CD4-positive, alpha-beta T cell treated with Interleukin-4 for 1 hour (primary cell): Measurements from ENCODE around the gene OR10K1.
A peak's percentile ranks its signal among the peaks of the same experiment; 100 is the strongest.
"Not testable (repeated sequence)": the region's sequence is repeated elsewhere in the genome, so short reads cannot be mapped to it uniquely, and the experiment has no call there.

Source experiments
- DNase-seq, 2 donors: peaks; one replicate each; pipeline ENCODE4 v3.0.0-alpha.2; 2020 to 2022

Gene OR10K1, protein sequence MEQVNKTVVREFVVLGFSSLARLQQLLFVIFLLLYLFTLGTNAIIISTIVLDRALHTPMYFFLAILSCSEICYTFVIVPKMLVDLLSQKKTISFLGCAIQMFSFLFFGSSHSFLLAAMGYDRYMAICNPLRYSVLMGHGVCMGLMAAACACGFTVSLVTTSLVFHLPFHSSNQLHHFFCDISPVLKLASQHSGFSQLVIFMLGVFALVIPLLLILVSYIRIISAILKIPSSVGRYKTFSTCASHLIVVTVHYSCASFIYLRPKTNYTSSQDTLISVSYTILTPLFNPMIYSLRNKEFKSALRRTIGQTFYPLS

DNA sequence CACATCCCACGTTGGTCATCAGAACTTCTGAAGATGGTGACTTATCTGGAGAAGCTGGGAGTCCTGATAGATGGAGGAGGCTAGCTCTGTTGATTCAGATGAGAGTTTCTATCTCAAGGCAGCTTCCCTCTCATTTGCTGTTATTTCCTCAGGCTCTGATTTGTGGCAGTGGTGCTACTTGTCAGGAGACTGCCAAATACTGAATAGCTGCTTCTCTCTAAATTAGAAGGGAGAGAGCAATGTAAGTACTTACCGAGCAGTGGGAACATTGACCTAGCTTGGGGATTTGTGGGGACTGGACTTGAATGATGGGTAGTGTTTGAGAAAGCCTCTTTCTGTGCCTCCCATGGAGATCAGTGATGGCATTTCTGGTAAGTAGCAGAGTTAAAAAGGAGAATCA, at the start of gene OR10K1:
Gene OR10K1 (plus strand): TSS at position 301 of the 400 bp plus-strand sequence. CDS start 3,728 bp downstream, outside the sequence.
- no peak for DNase-seq

DNA sequence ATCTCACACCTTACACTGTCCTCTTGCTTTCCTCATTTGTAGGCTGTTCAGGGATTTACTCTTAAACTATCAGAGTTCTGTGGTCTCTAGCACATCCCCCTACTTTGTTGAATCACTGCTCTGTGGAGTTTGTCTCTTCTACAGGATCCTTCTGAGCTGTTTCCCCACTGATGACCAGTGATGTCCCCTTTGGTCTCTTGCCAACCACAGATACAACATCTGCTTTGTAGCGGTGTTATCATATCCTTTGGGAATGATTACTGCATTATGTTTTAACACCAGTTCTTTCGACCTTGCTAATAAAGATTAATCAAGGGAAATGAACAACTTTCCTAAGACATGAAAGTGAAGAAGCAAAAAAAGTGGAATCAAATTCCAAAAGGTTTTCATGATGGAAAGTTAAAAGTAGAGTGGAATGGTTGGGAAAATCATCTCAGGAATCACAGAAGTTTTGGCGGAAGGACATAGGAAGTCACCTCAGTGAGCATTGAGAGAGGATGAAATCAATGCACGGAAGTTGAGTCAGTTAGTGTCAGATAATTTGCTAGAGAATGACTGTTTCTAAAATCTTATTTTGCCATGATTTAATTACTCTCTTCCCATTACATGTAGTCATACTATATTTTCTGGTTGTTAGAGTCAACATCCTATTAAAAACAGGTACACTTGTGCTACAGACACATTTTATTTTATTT, 46.8 kb upstream of the OR10K1 start:
- no peak for DNase-seq

DNA sequence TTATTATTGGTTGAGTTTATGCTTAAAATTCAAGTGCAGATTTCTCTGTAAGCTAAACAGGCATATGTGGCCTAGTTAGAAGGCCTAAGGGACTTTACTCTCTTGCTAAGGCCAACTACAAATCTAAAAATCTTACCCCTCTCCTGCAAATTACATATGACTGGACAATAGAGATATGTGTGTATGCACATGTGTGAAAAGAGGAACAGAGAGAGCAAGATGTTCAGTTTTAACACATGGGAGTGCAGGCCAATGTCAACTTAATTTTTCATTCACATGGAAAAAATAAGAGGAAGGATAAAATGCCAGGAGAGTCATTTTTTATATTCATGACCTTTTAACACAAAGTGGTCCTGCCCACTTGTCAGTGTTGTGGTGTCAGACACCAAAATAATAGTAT, 44.0 kb upstream of the OR10K1 start:
- DNase-seq, result no peak

DNA sequence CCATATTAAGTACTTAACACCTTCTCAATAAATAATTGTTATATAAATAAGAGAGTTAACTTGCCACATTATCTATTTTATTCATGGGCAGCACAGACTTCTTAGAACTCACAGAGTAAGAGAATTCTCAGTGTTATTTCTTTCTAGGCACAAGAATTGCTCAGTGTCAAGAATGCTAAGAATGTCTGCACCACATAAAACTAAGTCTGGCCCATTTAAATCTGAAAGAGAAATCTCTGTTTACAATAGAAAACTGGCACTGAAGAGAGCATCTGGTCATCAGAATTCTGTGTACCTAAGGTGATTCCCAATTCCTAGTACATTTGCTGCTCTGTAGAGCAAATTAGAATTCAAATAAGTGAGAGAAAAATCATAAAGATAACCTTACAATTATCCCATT, 39.4 kb upstream of the OR10K1 start:
- no peak for DNase-seq

- DNase-seq, result no peak
Observed at GRCh38 chr1:158425027-158425426, 36.6 kb upstream of the OR10K1 start.

GRCh38 chr1:158426137-158426536, 35.5 kb upstream of the OR10K1 start, which contains the start of gene OR10K2:
OR10K2 (minus strand) TSS chr1:158426237; CDS start chr1:158420866, 5,371 bp downstream.
- no peak for DNase-seq

DNA sequence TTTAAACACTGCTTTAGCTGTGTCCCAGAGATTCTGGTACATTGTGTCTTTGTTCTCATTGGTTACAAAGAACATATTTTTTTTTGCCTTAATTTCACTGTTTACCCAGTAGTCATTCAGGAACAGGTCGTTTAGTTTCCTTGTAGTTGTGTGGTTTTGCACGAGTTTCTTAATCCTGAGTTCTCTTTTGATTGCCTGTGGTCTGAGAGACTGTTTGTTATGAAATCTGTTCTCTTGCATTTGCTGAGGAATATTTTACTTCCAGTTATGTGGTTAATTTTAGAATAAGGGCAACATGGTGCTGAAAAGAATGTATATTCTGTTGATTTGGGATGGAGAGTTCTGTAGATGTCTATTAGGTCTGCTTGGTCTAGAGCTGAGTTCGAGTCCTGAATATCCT, 31.5 kb upstream of the OR10K1 start:
- DNase-seq, result not testable (repeated sequence)

GRCh38 chr1:158434741-158435140, 26.9 kb upstream of the OR10K1 start:
- DNase-seq, result no peak

DNA sequence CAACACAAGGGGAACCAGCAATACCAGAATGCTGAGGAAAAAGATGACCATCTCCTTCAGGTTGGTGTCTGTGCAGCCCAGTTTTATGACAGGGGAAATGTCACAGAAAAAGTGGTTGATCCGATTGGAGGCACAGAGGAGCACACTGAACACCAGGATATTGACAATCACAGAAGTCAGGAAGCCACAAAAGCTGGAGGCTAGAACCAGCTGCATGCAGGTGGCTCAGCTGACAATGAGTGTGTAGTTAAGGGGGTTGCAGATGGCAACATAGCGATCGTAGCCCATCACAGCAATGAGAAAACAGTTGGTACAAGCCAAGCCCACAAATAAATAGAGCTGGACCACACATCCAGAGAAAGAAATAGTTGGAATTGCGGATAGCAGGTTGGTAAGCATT, 16.3 kb upstream of the OR10K1 start:
- no peak for DNase-seq

GRCh38 chr1:158454537-158454936, 7.1 kb upstream of the OR10K1 start:
- DNase-seq, result no peak

- no peak for DNase-seq
Observed at GRCh38 chr1:158457246-158457645, 4.4 kb upstream of the OR10K1 start.

GRCh38 chr1:158458263-158458662, 3.4 kb upstream of the OR10K1 start:
- no peak for DNase-seq

- DNase-seq, result no peak
Observed at GRCh38 chr1:158471920-158472319, 10.3 kb downstream of the OR10K1 start, which contains the start of gene OR10R2. OR10R2 (plus strand) TSS chr1:158472220; CDS start chr1:158472326, 106 bp downstream.

GRCh38 chr1:158485455-158485854, 23.8 kb downstream of the OR10K1 start:
- no peak for DNase-seq

DNA sequence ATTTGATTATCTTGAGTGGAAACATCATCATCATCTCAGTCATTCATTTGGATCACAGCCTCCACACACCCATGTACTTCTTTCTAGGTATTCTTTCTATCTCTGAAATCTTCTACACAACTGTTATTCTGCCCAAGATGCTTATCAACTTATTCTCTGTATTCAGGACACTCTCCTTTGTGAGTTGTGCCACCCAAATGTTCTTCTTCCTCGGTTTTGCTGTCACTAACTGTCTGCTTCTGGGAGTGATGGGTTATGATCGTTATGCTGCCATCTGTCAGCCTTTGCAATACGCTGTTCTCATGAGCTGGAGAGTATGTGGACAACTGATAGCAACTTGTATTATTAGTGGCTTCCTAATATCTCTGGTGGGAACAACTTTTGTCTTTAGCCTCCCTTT, 29.7 kb downstream of the OR10K1 start:
- no peak for DNase-seq

DNA sequence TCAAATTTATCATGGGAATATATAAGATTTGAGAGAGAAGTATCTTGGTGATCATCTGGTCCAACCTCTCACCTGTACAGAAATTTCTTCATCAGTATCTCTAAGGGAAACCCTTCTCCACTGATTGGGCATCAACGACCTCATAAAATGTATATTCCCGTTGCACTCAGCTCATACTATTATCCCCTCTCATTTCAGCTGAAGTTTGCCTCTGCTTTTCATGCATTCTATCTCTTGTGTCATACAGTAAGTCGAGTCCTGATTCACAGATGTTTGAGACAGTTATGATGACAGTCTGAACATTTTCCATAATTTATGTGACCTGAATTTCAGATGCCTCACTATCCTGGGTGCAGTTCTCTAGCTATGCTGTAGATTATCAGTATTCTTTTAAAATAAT, 31.4 kb downstream of the OR10K1 start:
- no peak for DNase-seq

- no peak for DNase-seq
Observed at GRCh38 chr1:158494796-158495195, 33.2 kb downstream of the OR10K1 start.

DNA sequence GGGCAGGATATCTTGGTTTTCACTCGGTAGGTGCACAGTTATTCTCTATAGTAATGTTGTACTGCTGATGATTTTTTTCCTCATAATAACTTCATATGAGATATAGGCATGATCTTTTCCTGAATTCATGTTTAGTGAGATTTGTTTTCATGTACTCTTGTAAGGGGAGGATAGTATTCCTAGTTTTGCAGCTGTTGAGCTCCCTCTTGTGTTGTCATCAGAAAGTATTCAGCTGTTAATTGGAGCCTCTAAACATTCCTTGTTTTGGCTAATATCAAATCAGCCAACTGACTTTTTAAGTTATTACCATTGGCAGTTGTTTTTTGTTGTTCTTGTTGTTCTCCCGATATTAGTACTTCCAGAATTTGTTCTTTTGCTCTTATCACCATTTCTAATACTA, 34.7 kb downstream of the OR10K1 start:
- DNase-seq, result peak in 1 of 2 donors; percentile 3

DNA sequence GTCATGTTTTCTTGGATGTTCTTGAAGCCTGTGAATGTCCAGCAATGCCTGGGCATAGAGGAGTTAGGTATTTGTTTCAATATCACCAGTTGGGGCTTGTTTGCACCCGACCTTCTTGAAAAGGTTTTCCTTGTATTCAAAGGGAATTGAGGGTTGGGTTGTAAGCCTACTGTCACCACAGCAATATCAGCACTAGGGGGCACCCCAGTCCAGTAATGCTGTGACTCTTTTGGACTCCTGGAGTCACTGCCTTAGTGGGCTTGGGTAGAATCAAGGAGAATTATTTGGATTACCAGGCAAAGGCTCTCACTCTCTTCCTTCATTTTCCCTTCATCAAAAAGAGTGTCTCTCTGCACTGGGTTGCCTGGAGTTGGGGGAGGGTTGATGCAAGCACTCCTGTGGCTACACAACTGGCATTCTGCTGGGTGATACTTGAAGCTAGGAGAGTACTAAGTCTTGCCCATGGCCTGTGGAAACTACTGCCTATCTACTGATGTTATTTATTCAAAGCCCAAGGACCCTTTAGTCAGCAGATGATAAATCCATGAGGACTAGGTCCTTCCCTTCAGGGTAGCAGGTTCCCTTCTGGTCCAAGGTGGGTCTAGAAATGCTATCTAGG, 44.8 kb downstream of the OR10K1 start:
- DNase-seq, result peak; percentile 51 to 52

GRCh38 chr1:158507511-158507910, 45.9 kb downstream of the OR10K1 start:
- DNase-seq, result no peak

DNA sequence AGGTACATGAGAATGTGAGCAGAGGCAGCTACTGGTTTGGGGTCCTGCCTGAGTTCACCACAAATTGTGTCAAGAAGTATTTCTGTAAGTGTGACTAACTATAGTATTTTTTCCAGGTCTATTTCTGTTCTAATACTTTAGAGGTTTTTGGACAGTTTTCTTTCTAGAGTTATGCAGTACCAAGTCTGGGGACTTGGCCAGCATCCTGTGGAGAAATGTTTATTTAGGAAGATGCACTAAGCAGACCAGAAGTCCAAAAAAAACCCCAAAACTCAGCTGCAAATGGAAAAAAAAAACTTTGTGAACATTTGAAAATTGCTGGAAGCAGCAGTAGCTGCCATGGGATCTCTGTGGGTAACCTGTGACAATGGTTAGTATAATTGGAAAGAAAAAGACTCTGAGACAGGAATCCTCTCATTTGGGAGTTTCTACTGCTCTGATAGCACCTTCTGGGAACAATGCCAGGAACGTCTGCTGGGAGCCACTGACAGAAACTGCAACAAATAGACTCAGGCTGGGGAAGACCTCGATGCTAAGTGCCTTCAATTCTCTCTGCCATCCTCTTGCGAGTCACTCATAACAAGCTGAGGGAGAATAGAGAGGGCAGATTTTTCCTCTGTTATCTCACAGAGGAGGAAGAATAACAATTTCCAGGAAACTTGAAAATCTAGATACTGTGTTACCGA, 48.0 kb downstream of the OR10K1 start:
- DNase-seq, result no peak

DNA sequence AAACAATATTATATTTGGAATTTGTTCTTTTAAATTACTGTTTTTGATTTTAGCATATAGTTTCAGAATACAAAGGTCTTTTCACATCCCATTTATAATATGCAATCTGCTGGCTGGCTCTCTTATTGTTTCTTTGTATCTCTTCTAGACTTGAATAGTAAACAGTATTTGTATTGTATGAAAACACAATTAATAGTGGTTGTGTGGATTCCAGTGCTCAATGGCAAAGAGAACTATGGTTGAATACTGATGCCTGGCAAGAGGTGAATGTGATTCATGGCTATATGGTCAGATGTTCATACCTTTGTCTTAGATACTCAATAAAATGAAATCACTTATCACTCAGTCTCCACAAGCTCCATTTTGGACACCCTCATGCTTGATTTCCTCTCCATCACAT, 55.3 kb downstream of the OR10K1 start:
- no peak for DNase-seq
